Heart right ventricle (tissue), 16 donors: ENCODE results near the gene TMEM196. TPM values are rescaled to one million over a fixed set of nuclear protein-coding genes. Genes with fewer than 3 reads are reported as not detected.
"Not testable (repeated sequence)": the region's sequence is repeated elsewhere in the genome, so short reads cannot be mapped to it uniquely, and the experiment has no call there.

Experiments used
- ATAC-seq, 8 donors: fragments of 200-7000 bp; cut with Tn5 transposase; one replicate each; pipeline ENCODE4 v1.9.1; 2020; ENCODE audit warnings: mild to moderate bottlenecking in 8 of 8, moderate library complexity in 8 of 8, moderate number of reproducible peaks in 1 of 8
- DNase-seq, 2 donors: peaks; one replicate each; pipeline ENCODE4 v3.0.0-alpha.2; 2020
- H3K27ac ChIP-seq, 10 donors: fragments of 200-600 bp; sonication (generic) in 2 of 10; one replicate each; pipeline versions ENCODE4 v1.5.0 to v1.8.0; 2020 to 2022; ENCODE audit warnings: mild to moderate bottlenecking in 3 of 10
- H3K27me3 ChIP-seq, 7 donors: fragments of 200-600 bp; one replicate each; pipeline ENCODE4 v1.8.0; 2021 to 2022; ENCODE audit warnings: mild to moderate bottlenecking in 2 of 7
- H3K36me3 ChIP-seq, 9 donors: fragments of 200-600 bp; sonication (generic) in 1 of 9; one replicate each; pipeline versions ENCODE4 v1.5.0 to v1.8.0; 2020 to 2022; ENCODE audit warnings: mild to moderate bottlenecking in 2 of 9
- H3K4me1 ChIP-seq, 9 donors: fragments of 200-600 bp; sonication (generic) in 1 of 9; one replicate each; pipeline versions ENCODE4 v1.5.0 to v1.8.0; 2020 to 2022; ENCODE audit warnings: mild to moderate bottlenecking in 4 of 9
- H3K4me3 ChIP-seq, 10 donors: fragments of 200-600 bp; sonication (generic) in 2 of 10; one replicate each; pipeline versions ENCODE4 v1.5.0 to v1.8.0; 2020 to 2022; ENCODE audit warnings: mild to moderate bottlenecking in 7 of 10, moderate library complexity in 2 of 10
- H3K9me3 ChIP-seq, 11 donors: fragments of 200-600 bp in 10 of 11; sonication (generic) in 2 of 11; one replicate each; pipeline versions ENCODE4 v1.5.0 to v1.8.0; 2013 to 2022; ENCODE audit warnings: mild to moderate bottlenecking in 2 of 11, control low read depth in 1 of 11, moderate library complexity in 1 of 11
- CTCF ChIP-seq, 9 donors: fragments of 200-600 bp; sonication (generic) in 2 of 9; IDR thresholded peaks; one replicate each; pipeline versions ENCODE4 v1.5.0 to v1.8.0; 2021 to 2022; ENCODE audit warnings: antibody characterized with exemption in 9 of 9, mild to moderate bottlenecking in 5 of 9, moderate library complexity in 1 of 9
- WGBS, 2 donors: extraction: QIAGEN DNeasy Blood & Tissue Kit; methylation state at CpG; one replicate each; pipeline ENCODE4 v1.1.7; 2013; ENCODE audit warnings: inconsistent platforms in 1 of 2; 5-methylcytosine and 5-hydroxymethylcytosine counted together
- intact Hi-C, 10 donors: fragments of 100-400 bp; cut with DNase I; formaldehyde crosslinking; loops; one replicate each; pipeline versions ENCODE4 v1.11.1 to v1.14.2; 2022
- polyA plus RNA-seq, 2 donors: library from polyadenylated mRNA; stranded (reverse); fragments of 200-250 nt; gene quantifications; one replicate each; pipeline ENCODE4 v1.2.3, GENCODE V29; 2013
- total RNA-seq, 10 donors: library from RNA; stranded (reverse); fragmentation: NEBNext Ultra II Directional in 3 of 10; extraction: Animal tissue kit (Norgen Biotek cat#: 25700) in 3 of 10; gene quantifications; one replicate each; pipeline versions ENCODE4 v1.2.1 to v1.2.4, GENCODE V29; 2021 to 2023
- donor health status: Arrhythmogenic right ventricular cardiomyopathy.
- donor health status: ischemic (EF 13 %, LVEDD 7.1; RV severe dilation, severe dysfunction).
- donor health status: healthy with polysubstance abuse.
- donor health status: DM: no; HTN: yes; CAD: no.
- donor health status: DM: no; HTN: no; CAD: no.
- donor health status: ischemic (EF 25% LVEDD 6.9; RV normal size, moderate dysfunction).
- donor health status: ischemic (EF 25% LVEDD 5.7; RV mildly dilated, moderate dysfunction).
- donor health status: healthy.
- donor health status: DM: yes; HTN: yes; CAD: no.
- donor health status: Ischemic cardiomyopathy.
- donor health status: ischemic (EF 35%, LVEDD 5.7; RV mildly dilated, moderate dysfunction).
- donor health status: nonischemic (EF 11% LVEDD 7.7; RV severe dilation, severe dysfunction).
- donor health status: DM: yes; HTN: yes; CAD: no.
- donor health status: PGD.
- donor health status: ischemic (EF 29% LVEDD 5.4; RV normal size, mild dysfunction).
- donor health status: nonischemic (EF 23%, LVEDD 6.1; RV moderate dilation, normal function).

Gene TMEM196
- total and polyA plus RNA-seq, 12 donors: not detected

DNA sequence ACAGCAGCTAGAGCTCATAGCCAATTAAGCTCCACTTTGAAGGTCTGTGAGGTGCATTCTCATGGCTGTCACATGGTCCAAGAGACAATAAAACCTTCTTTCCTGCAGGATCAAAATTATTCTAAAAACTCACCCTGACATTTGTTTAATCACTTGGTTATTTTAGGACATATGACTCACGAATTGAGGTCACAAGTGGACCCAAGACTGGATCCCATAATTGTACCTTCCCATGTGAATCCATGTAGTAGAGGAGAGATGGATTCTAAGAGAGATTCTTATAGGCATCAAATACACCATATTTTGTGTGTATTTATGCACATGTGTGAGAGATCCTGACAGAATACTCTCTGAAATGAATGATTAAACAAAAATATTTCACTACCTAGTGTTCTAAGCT is 82.7 kb downstream of the TMEM196 start:
- no peak for TF ChIP-seq CTCF (IDR thresholded peaks at IDR 0.05)
- Histone ChIP-seq H3K4me3 (no peak overlapping the region), H3K27me3 (no peaks in the 10 kb centered on the region), H3K9me3 (no peaks in the 10 kb centered on the region), H3K36me3 (peaks cover 0 to 7% (median 0%) of the 10 kb centered on the region in 9 donors), H3K27ac (no peak overlapping the region), H3K4me1 (no peaks in the 10 kb centered on the region)
- no peak for ATAC-seq
- intact Hi-C loops: no loop called here
- WGBS, 2 donors: 46 to 63% methylated on average over 1 of the region's 1 CpG
- no peak for DNase-seq

GRCh38 chr7:19689130-19689529 is 84.3 kb downstream of the TMEM196 start:
- H3K4me1 ChIP-seq, H3K4me3 ChIP-seq, H3K27ac ChIP-seq, intact Hi-C loops, DNase-seq, H3K9me3 ChIP-seq, ATAC-seq, H3K36me3 ChIP-seq, H3K27me3 ChIP-seq: not testable (repeated sequence)
- 66 to 68% methylated on average over 12 of the region's 12 CpGs for WGBS, 2 donors

GRCh38 chr7:19681596-19681995 is 91.8 kb downstream of the TMEM196 start:
- Histone ChIP-seq H3K27me3 (no peaks in the 10 kb centered on the region), H3K4me1 (no peaks in the 10 kb centered on the region), H3K27ac (no peak overlapping the region), H3K4me3 (no peak overlapping the region), H3K36me3 (no peaks in the 10 kb centered on the region), H3K9me3 (no peaks in the 10 kb centered on the region)
- intact Hi-C loops: no loop called here
- TF ChIP-seq CTCF (IDR thresholded peaks at IDR 0.05): no peak
- WGBS, 2 donors: 92 to 93% methylated on average over 5 of the region's 5 CpGs
- no peak for DNase-seq
- ATAC-seq: no peak

- no peak overlapping the region for H3K27ac ChIP-seq
- TF ChIP-seq CTCF (IDR thresholded peaks at IDR 0.05): no peak
- H3K27me3 ChIP-seq: no peaks in the 10 kb centered on the region
- no peaks in the 10 kb centered on the region for H3K36me3 ChIP-seq
- ATAC-seq (no peak), DNase-seq (no peak)
- intact Hi-C loops: no loop called here
- H3K4me3 ChIP-seq: no peak overlapping the region
- no peaks in the 10 kb centered on the region for H3K9me3 ChIP-seq
- WGBS, 2 donors: 55 to 56% methylated on average over 2 of the region's 2 CpGs
- H3K4me1 ChIP-seq: no peaks in the 10 kb centered on the region
These were observed 96.2 kb downstream of the TMEM196 start for GRCh38 chr7:19677180-19677579.

DNA sequence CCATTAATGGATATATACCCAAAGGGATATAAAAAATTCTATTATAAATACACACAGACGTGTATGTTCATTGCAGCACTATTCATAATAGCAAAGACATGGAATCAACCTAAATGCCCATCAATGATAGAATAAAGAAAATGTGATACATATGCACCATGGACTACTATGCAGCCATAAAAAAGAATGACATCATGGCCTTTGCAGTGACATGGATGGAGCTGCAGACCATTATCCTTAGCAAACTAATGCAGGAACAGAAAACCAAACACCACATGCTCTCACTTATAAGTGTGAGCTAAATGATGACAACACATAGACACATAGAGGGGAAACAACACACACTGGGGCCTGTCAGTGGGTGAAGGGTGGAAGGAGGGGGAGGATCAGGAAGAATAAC is 97.6 kb downstream of the TMEM196 start:
- H3K27ac ChIP-seq: no peak overlapping the region
- no peaks in the 10 kb centered on the region for H3K36me3 ChIP-seq
- H3K4me3 ChIP-seq: no peak overlapping the region
- no peak for TF ChIP-seq CTCF (IDR thresholded peaks at IDR 0.05)
- no peak for DNase-seq
- intact Hi-C loops: no loop called here
- 80 to 93% methylated on average over 1 of the region's 1 CpG for WGBS, 2 donors
- no peaks in the 10 kb centered on the region for H3K27me3 ChIP-seq
- no peaks in the 10 kb centered on the region for H3K4me1 ChIP-seq
- no peak for ATAC-seq
- H3K9me3 ChIP-seq: no peaks in the 10 kb centered on the region
